Neural cell (in vitro differentiated cells): ENCODE data around the gene TPPP.

Experiments
- EZH2 ChIP-seq: fragments of 200-600, 300-800 bp; shearing (Covaris generic), sonication (generic); IDR thresholded peaks from 2 replicates; pipeline ENCODE4 v1.6.1; 2014; ENCODE audit warnings: antibody characterized with exemption, low read length, borderline replicate concordance, mild to moderate bottlenecking; ENCODE audit not compliant: insufficient read depth, poor library complexity, severe bottlenecking
- POLR2AphosphoS5 ChIP-seq: IDR thresholded peaks from 2 replicates; pipeline ENCODE4 v1.6.1; 2012
- TAF1 ChIP-seq: IDR thresholded peaks from 2 replicates; pipeline ENCODE4 v1.6.1; 2012; ENCODE audit warnings: low read depth
- TF ChIP-seq, protein P1 (sequence below): fragments of 450-650 bp; IDR thresholded peaks from 2 replicates; pipeline ENCODE4 v1.5.1; 2014; ENCODE audit warnings: antibody characterized with exemption, mild to moderate bottlenecking, moderate library complexity; ENCODE audit not compliant: poor library complexity, severe bottlenecking

DNA sequence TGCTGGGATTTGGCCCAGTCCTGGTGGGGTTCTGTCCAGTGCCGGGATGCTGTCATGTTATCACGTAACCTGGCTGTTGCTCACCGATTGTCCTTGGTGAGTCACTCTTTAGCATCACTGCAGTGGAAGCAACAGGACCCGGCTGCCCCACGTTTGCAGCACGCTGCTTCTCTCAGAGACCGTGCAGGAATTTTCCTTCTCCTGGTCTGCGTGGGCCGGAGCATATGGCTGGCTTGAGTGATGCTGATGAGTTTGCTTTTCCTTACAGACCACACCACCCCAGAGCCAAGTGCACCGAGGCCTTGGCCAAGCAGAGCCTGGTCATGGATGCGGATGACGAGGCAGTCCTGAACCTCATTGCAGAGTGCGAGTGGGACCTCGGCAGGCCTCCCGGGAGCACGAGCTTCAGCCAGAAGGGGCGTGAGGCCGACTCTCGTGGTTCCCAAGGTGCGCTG is 59.6 kb downstream of the TPPP start:
- TF ChIP-seq, protein P1, sequence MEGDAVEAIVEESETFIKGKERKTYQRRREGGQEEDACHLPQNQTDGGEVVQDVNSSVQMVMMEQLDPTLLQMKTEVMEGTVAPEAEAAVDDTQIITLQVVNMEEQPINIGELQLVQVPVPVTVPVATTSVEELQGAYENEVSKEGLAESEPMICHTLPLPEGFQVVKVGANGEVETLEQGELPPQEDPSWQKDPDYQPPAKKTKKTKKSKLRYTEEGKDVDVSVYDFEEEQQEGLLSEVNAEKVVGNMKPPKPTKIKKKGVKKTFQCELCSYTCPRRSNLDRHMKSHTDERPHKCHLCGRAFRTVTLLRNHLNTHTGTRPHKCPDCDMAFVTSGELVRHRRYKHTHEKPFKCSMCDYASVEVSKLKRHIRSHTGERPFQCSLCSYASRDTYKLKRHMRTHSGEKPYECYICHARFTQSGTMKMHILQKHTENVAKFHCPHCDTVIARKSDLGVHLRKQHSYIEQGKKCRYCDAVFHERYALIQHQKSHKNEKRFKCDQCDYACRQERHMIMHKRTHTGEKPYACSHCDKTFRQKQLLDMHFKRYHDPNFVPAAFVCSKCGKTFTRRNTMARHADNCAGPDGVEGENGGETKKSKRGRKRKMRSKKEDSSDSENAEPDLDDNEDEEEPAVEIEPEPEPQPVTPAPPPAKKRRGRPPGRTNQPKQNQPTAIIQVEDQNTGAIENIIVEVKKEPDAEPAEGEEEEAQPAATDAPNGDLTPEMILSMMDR: no peak
- TF ChIP-seq TAF1 (no peak), POLR2AphosphoS5 (no peak), EZH2 (no peak)
